OCI-LY7 (cell line): Measurements from ENCODE around the gene SETBP1. TPM values are rescaled to one million over a fixed set of nuclear protein-coding genes. Genes with fewer than 3 reads are reported as not detected.

ENCODE experiments used
- BruUV-seq: library from RNA; stranded (reverse); fragments of 400-500 nt; replicated peaks from 2 replicates; lab custom pipeline; 2021; lab: Mats Ljungman, UMichigan
- CTCF ChIA-PET: fragments of 300-600 bp; sonication (Branson Sonifier 250); formaldehyde crosslinking; loops from one replicate; lab custom pipeline; 2022; ENCODE audit warnings: antibody characterized with exemption; ENCODE audit not compliant: unreplicated experiment; lab: Charles Lee
- POLR2A ChIA-PET: fragments of 300-600 bp; sonication (Branson Sonifier 250); formaldehyde crosslinking; loops from one replicate; lab custom pipeline; 2022; ENCODE audit warnings: antibody characterized with exemption; lab: Charles Lee
- DNase-seq: peaks from one replicate; pipeline ENCODE4 v3.0.0-alpha.2; 2015; ENCODE audit warnings: low spot score
- H2AFZ ChIP-seq: fragments of 200-600 bp; sonication (generic), shearing (Covaris generic); 2 replicates; pipeline ENCODE4 v1.6.1; 2014; ENCODE audit warnings: mild to moderate bottlenecking, antibody characterized with exemption, low read length, moderate library complexity
- H3K27ac ChIP-seq: fragments of 200-600 bp; sonication (generic); 2 replicates; pipeline ENCODE4 v1.5.1; 2014; ENCODE audit warnings: mixed run types, low read depth, mild to moderate bottlenecking, moderate library complexity, low read length, inconsistent platforms; ENCODE audit not compliant: poor library complexity, severe bottlenecking
- H3K36me3 ChIP-seq: fragments of 200-600 bp; sonication (generic); 2 replicates; pipeline ENCODE4 v1.6.1; 2014; ENCODE audit warnings: mild to moderate bottlenecking, antibody characterized with exemption, low read length, moderate library complexity, mixed read lengths; ENCODE audit not compliant: insufficient read depth
- H3K4me1 ChIP-seq: fragments of 200-600 bp; sonication (generic); 2 replicates; pipeline ENCODE4 v1.5.1; 2014; ENCODE audit warnings: mild to moderate bottlenecking, low read length; ENCODE audit not compliant: insufficient read depth, poor library complexity, severe bottlenecking
- H3K4me2 ChIP-seq: fragments of 200-600 bp; sonication (generic); 2 replicates; pipeline ENCODE4 v1.6.1; 2014; ENCODE audit warnings: mild to moderate bottlenecking, low read length
- H3K4me3 ChIP-seq: fragments of 200-600 bp; sonication (generic); 2 replicates; pipeline ENCODE4 v1.5.1; 2014; ENCODE audit warnings: mild to moderate bottlenecking, low read depth, low read length; ENCODE audit not compliant: poor library complexity, severe bottlenecking
- H3K79me2 ChIP-seq: fragments of 200-600 bp; sonication (generic); 2 replicates; pipeline ENCODE4 v1.6.1; 2016; ENCODE audit warnings: low read depth, mild to moderate bottlenecking, low read length, moderate library complexity, mixed read lengths; ENCODE audit not compliant: insufficient read depth
- H3K9me2 ChIP-seq: fragments of 200-600 bp; sonication (generic); 2 replicates; pipeline ENCODE4 v1.6.1; 2016; ENCODE audit warnings: mild to moderate bottlenecking, low read length, mixed read lengths; ENCODE audit not compliant: insufficient read depth
- H3K9me3 ChIP-seq: fragments of 200-600 bp; sonication (generic); 2 replicates; pipeline ENCODE4 v1.6.1; 2014; ENCODE audit warnings: mild to moderate bottlenecking, mixed run types, low read length, mixed read lengths
- H4K20me1 ChIP-seq: fragments of 200-600 bp; sonication (generic); 2 replicates; pipeline ENCODE4 v1.6.1; 2014; ENCODE audit warnings: mild to moderate bottlenecking, antibody characterized with exemption, low read length, moderate library complexity, mixed read lengths; ENCODE audit not compliant: insufficient read depth
- EZH2phosphoT487 ChIP-seq: fragments of 200-600 bp; sonication (generic); IDR thresholded peaks from 2 replicates; pipeline ENCODE4 v1.6.1; 2018; ENCODE audit warnings: low read depth, borderline replicate concordance, mild to moderate bottlenecking, mixed run types, antibody characterized with exemption, low read length, moderate library complexity, mixed read lengths
- intact Hi-C: fragments of 100-400 bp; cut with micrococcal nuclease; formaldehyde crosslinking; loops from one replicate; pipeline ENCODE4 v1.10.0; 2022; ENCODE audit not compliant: unreplicated experiment
- total RNA-seq, 2 experiments: library from RNA; depleted of rRNA in 1 of 2; stranded (reverse); fragments of >200 nt in 1 of 2; shearing (Covaris generic) in 1 of 2; gene quantifications; 2 replicates each; pipeline ENCODE4 v1.2.3, GENCODE V29; 2014 to 2022
- TF ChIP-seq, protein P1 (sequence below): fragments of 200-600 bp; sonication (generic); conservative IDR thresholded peaks from 2 replicates; pipeline ENCODE4 v1.5.1; 2014; ENCODE audit warnings: mild to moderate bottlenecking, antibody characterized with exemption, low read length, moderate library complexity, mixed read lengths

The SETBP1 gene
- total RNA-seq, 2 experiments from 2014 or later = 2.6 to 9.1 TPM

DNA sequence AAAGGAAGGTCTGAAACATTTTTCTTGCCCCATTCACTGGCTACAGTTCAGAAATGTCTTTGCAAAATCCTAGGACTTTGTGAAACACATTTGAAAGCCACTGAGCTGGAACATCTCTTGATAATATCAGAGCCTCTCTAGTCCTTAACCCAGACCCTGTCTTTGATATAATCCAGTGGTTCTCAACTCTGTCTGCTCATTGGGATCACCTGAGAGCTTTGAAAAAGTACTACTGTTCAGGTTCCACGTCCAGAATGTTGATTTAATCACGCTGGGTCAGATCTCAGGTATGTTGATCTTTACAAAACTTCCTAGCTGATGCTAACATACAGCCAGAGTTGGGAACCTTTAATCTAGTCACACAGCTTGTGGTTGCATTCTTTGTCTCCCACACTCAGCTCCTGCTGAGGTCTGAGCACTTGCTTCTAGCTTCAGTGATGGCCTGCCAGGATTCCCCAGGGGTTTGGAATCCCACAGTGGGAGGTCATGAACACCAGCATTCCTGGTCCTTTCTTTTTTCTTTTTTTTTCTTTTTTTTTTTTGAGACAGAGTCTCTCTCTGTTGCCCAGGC is 262.7 kb downstream of the SETBP1 start:
- H2AFZ ChIP-seq = no peak overlapping the region
- no peak overlapping the region for H3K27ac ChIP-seq
- H3K4me1 ChIP-seq = no peaks in the 10 kb centered on the region
- BruUV-seq = no TSS peak
- no peak overlapping the region for H3K4me3 ChIP-seq
- no peaks in the 10 kb centered on the region for H3K9me3 ChIP-seq
- POLR2A ChIA-PET = no interaction called here
- intact Hi-C loops = no loop called here
- CTCF ChIA-PET = no interaction called here
- no peaks in the 10 kb centered on the region for H3K79me2 ChIP-seq
- no peaks in the 10 kb centered on the region for H3K36me3 ChIP-seq
- no peaks in the 10 kb centered on the region for H4K20me1 ChIP-seq
- H3K9me2 ChIP-seq = no peaks in the 10 kb centered on the region
- DNase-seq = no peak
- no peak overlapping the region for H3K4me2 ChIP-seq
- no peak for TF ChIP-seq EZH2phosphoT487
- TF ChIP-seq, protein P1, sequence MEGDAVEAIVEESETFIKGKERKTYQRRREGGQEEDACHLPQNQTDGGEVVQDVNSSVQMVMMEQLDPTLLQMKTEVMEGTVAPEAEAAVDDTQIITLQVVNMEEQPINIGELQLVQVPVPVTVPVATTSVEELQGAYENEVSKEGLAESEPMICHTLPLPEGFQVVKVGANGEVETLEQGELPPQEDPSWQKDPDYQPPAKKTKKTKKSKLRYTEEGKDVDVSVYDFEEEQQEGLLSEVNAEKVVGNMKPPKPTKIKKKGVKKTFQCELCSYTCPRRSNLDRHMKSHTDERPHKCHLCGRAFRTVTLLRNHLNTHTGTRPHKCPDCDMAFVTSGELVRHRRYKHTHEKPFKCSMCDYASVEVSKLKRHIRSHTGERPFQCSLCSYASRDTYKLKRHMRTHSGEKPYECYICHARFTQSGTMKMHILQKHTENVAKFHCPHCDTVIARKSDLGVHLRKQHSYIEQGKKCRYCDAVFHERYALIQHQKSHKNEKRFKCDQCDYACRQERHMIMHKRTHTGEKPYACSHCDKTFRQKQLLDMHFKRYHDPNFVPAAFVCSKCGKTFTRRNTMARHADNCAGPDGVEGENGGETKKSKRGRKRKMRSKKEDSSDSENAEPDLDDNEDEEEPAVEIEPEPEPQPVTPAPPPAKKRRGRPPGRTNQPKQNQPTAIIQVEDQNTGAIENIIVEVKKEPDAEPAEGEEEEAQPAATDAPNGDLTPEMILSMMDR = no peak

DNA sequence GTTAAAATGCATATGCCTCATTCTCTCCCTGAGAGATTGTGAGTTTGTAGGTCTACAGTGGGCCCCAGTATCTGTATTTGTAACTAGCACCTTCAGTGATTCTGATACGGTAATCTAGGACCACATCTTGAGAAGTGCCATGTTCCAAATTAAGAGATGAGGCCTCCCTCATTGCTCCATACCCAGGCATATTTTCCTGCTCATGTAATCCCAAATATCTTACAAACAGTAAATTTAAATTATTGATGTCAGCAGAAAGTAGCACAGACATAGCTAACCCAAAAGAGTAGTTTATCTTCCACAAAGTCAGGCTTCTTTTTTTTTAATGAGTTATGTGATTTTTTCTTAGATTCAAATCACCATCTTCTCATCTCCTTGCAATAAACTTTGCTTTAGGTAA is 263.8 kb downstream of the SETBP1 start:
- no peaks in the 10 kb centered on the region for H3K36me3 ChIP-seq
- no peaks in the 10 kb centered on the region for H3K9me3 ChIP-seq
- H3K4me1 ChIP-seq = no peaks in the 10 kb centered on the region
- H4K20me1 ChIP-seq = no peaks in the 10 kb centered on the region
- no peak overlapping the region for H2AFZ ChIP-seq
- no peaks in the 10 kb centered on the region for H3K79me2 ChIP-seq
- TF ChIP-seq EZH2phosphoT487 = no peak
- TF ChIP-seq, protein P1 = no peak
- POLR2A ChIA-PET = no interaction called here
- no peaks in the 10 kb centered on the region for H3K9me2 ChIP-seq
- no TSS peak for BruUV-seq
- CTCF ChIA-PET = no interaction called here
- no peak overlapping the region for H3K4me3 ChIP-seq
- no peak overlapping the region for H3K4me2 ChIP-seq
- intact Hi-C loops = no loop called here
- DNase-seq = no peak
- no peak overlapping the region for H3K27ac ChIP-seq

DNA sequence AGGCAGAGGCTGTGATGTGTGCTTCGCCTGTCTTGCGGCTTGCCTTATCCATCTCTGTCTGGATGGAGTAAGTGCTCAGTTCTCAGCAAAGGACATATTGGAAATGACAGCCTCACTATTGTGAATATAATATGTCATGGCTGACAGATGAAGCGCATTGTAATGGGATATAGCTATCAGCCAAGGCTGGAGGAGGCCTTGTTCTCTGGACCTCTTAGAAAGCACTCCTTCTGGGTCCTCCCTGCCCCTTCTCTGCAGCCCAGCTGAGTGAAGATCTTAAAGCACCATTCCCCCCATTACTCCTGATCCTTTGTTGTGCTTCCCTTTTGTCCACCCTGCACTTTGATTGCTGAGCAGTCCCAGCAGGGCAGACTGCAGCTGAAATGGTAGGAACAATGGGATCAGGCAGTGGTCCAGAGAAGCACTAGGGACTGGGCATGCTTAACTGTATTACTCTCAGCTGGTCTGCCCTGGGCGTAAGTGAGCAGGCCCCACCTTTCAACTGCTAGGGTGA is 265.3 kb downstream of the SETBP1 start:
- POLR2A ChIA-PET = no interaction called here
- no peak overlapping the region for H3K27ac ChIP-seq
- H3K36me3 ChIP-seq = no peaks in the 10 kb centered on the region
- no peaks in the 10 kb centered on the region for H3K79me2 ChIP-seq
- H3K9me3 ChIP-seq = no peaks in the 10 kb centered on the region
- no peak for TF ChIP-seq EZH2phosphoT487
- TF ChIP-seq, protein P1 = no peak
- H4K20me1 ChIP-seq = no peaks in the 10 kb centered on the region
- H3K9me2 ChIP-seq = no peaks in the 10 kb centered on the region
- no peak overlapping the region for H3K4me3 ChIP-seq
- H3K4me2 ChIP-seq = no peak overlapping the region
- BruUV-seq = no TSS peak
- H3K4me1 ChIP-seq = no peaks in the 10 kb centered on the region
- no peak for DNase-seq
- H2AFZ ChIP-seq = no peak overlapping the region
- intact Hi-C loops = no loop called here
- CTCF ChIA-PET = no interaction called here
